ENCODE measurements around the gene MEPE. TPM values are rescaled to one million over a fixed set of nuclear protein-coding genes. Genes with fewer than 3 reads are reported as not detected.
"Not testable (repeated sequence)": the region's sequence is repeated elsewhere in the genome, so short reads cannot be mapped to it uniquely, and the experiment has no call there.

MEPE gene
- total RNA-seq, 1 experiment from 2014 or later: not detected

GRCh38 chr4:87884976-87885549 lies 52.3 kb downstream of the MEPE start:
- TF ChIP-seq CTCF (IDR thresholded peaks at IDR 0.05) (no peak), SIN3A (IDR thresholded peaks at IDR 0.05; ENCODE audit: borderline replicate concordance, insufficient read depth, low read depth, low read length) (no peak), REST (IDR thresholded peaks at IDR 0.05; ENCODE audit: insufficient read depth in 1 of 2, low read depth in 2 of 2, low read length in 1 of 2) (no peak), POLR2AphosphoS5 (IDR thresholded peaks at IDR 0.05; ENCODE audit: low read depth, low read length) (no peak), TCF7L2 (IDR thresholded peaks at IDR 0.05; ENCODE audit: low read depth, low read length) (no peak)
- intact Hi-C loops (cut with micrococcal nuclease; ENCODE audit: unreplicated experiment): no loop called here
- H3K27ac ChIP-seq (ENCODE audit: low read length): no peak overlapping the region
- DNase-seq (ENCODE audit: low read depth, low spot score) (no peak), ATAC-seq (no peak)
- in situ Hi-C loops (cut with HindIII; ENCODE audit: low pct_unique_long_range_greater_than_20kb, low sequenced_read_pairs): no loop called here
- H3K4me3 ChIP-seq (ENCODE audit: low read depth in 2 of 2, low read length in 2 of 2): no peak overlapping the region
- ChIA-PET CTCF (no interaction called here), POLR2A (no interaction called here)
- H3K9me3 ChIP-seq (ENCODE audit: control insufficient read depth, insufficient read depth, low read depth, low read length): no peaks in the 10 kb centered on the region
- no TSS peak for BruUV-seq (replicated peaks)
- H3K27me3 ChIP-seq (ENCODE audit: control insufficient read depth, insufficient read depth, low read length): no peaks in the 10 kb centered on the region
- H3K4me1 ChIP-seq (ENCODE audit: control insufficient read depth, insufficient read depth, low read length): no peaks in the 10 kb centered on the region
- no peaks in the 10 kb centered on the region for H3K36me3 ChIP-seq (ENCODE audit: control insufficient read depth, insufficient read depth, low read length)

- Histone ChIP-seq H3K27me3 (ENCODE audit: control insufficient read depth, insufficient read depth, low read length) (no peaks in the 10 kb centered on the region), H3K4me3 (ENCODE audit: low read depth in 2 of 2, low read length in 2 of 2) (no peak overlapping the region), H3K9me3 (ENCODE audit: control insufficient read depth, insufficient read depth, low read depth, low read length) (no peaks in the 10 kb centered on the region), H3K36me3 (ENCODE audit: control insufficient read depth, insufficient read depth, low read length) (no peaks in the 10 kb centered on the region), H3K27ac (ENCODE audit: low read length) (no peak overlapping the region), H3K4me1 (ENCODE audit: control insufficient read depth, insufficient read depth, low read length) (no peaks in the 10 kb centered on the region)
- no TSS peak for BruUV-seq (replicated peaks)
- ChIA-PET CTCF (no interaction called here), POLR2A (no interaction called here)
- in situ Hi-C loops (cut with HindIII; ENCODE audit: low pct_unique_long_range_greater_than_20kb, low sequenced_read_pairs): no loop called here
- intact Hi-C loops (cut with micrococcal nuclease; ENCODE audit: unreplicated experiment): no loop called here
- ATAC-seq: no peak
- DNase-seq (ENCODE audit: low read depth, low spot score): no peak
- TF ChIP-seq POLR2AphosphoS5 (IDR thresholded peaks at IDR 0.05; ENCODE audit: low read depth, low read length) (no peak), CTCF (IDR thresholded peaks at IDR 0.05) (no peak), SIN3A (IDR thresholded peaks at IDR 0.05; ENCODE audit: borderline replicate concordance, insufficient read depth, low read depth, low read length) (no peak), REST (IDR thresholded peaks at IDR 0.05; ENCODE audit: insufficient read depth in 1 of 2, low read depth in 2 of 2, low read length in 1 of 2) (no peak), TCF7L2 (IDR thresholded peaks at IDR 0.05; ENCODE audit: low read depth, low read length) (no peak)
Measured at GRCh38 chr4:87886083-87886482, 53.3 kb downstream of the MEPE start.

GRCh38 chr4:87890753-87891152 lies 58.0 kb downstream of the MEPE start:
- H3K4me3 ChIP-seq (ENCODE audit: low read depth in 2 of 2, low read length in 2 of 2); H3K36me3 ChIP-seq (ENCODE audit: control insufficient read depth, insufficient read depth, low read length); POLR2A ChIA-PET; DNase-seq (ENCODE audit: low read depth, low spot score); H3K27ac ChIP-seq (ENCODE audit: low read length); H3K9me3 ChIP-seq (ENCODE audit: control insufficient read depth, insufficient read depth, low read depth, low read length); H3K4me1 ChIP-seq (ENCODE audit: control insufficient read depth, insufficient read depth, low read length); intact Hi-C loops (cut with micrococcal nuclease; ENCODE audit: unreplicated experiment); CTCF ChIA-PET; in situ Hi-C loops (cut with HindIII; ENCODE audit: low pct_unique_long_range_greater_than_20kb, low sequenced_read_pairs); ATAC-seq; H3K27me3 ChIP-seq (ENCODE audit: control insufficient read depth, insufficient read depth, low read length); BruUV-seq (replicated peaks): not testable (repeated sequence)

All from Panc1 (cell line).